ENCODE data around the gene FBXL5.

The FBXL5 gene

DNA sequence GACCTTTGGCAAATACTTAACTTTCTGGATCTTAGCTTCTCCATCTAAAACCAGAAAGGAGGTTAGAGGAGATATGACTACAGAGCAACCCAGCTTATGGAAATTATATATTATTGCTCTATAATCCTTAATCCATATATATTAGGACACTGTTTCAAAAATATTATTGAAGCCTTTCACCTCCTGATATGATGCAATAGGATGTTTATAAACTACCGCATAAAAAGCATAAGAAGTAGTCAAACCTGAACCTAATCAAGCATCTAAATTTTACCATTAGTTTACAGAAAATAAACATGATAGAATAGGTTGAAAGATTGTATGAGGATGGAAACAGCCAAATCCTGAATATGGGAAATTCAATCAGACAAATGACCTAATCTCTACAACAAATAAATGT lies 20.9 kb upstream of the FBXL5 start:
- Histone ChIP-seq H3K27ac (ENCODE audit: low read length) (no peak overlapping the region), H3K9me3 (ENCODE audit: control insufficient read depth in 1 of 2, low read length in 2 of 2) (no peaks in the 10 kb centered on the region), H3K4me3 (ENCODE audit: low read depth in 1 of 2, low read length in 2 of 2) (no peak overlapping the region), H3K4me1 (ENCODE audit: control insufficient read depth in 1 of 2, insufficient read depth in 2 of 2, low read length in 2 of 2) (peaks cover 0 to 2% of the 10 kb centered on the region in 2 donors), H3K36me3 (ENCODE audit: control insufficient read depth in 1 of 2, insufficient read depth in 2 of 2, low read length in 2 of 2) (no peaks in the 10 kb centered on the region), H3K27me3 (ENCODE audit: low read depth, low read length) (no peaks in the 10 kb centered on the region)

DNA sequence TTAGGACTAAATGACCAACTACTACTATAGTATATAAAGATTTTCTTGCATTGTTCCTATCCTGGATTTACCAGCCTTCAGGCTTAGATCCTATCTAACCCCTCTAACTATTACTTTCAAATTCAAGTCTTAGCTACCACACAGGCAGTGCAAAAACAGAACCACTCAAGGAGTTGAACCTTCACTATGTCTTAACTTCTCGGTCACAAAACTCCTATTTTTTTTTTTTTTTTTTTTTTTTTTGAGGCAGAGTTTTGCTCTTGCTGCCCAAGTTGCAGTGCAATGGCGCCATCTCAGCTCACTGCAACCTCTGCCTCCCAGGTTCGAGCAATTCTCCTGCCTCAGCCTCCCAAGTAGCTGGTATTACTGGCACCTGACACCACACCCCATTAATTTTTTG lies 20.2 kb upstream of the FBXL5 start:
- no peaks in the 10 kb centered on the region for H3K27me3 ChIP-seq (ENCODE audit: low read depth, low read length)
- H3K4me3 ChIP-seq (ENCODE audit: low read depth in 1 of 2, low read length in 2 of 2): no peak overlapping the region
- H3K4me1 ChIP-seq (ENCODE audit: control insufficient read depth in 1 of 2, insufficient read depth in 2 of 2, low read length in 2 of 2): no peaks in the 10 kb centered on the region
- H3K36me3 ChIP-seq (ENCODE audit: control insufficient read depth in 1 of 2, insufficient read depth in 2 of 2, low read length in 2 of 2): no peaks in the 10 kb centered on the region
- no peak overlapping the region for H3K27ac ChIP-seq (ENCODE audit: low read length)
- no peaks in the 10 kb centered on the region for H3K9me3 ChIP-seq (ENCODE audit: control insufficient read depth in 1 of 2, low read length in 2 of 2)

DNA sequence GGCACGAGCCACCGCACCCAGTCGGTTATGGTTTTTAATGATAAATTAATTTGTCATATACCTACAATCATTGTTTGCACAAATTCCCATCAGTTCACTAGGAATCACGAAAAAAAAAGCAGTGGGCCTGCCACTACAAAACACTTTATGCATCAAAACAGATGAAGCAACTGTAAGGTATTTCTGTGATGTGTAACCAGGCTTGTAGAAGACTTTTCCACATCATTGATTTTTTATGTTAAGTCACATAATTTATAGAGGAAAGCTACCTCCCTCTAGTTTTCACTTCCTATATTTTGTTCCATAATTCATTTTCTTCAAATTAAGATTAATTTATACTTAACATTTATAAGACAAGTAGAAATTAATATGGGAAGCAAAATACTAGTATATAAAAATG lies 19.8 kb upstream of the FBXL5 start:
- H3K27me3 ChIP-seq (ENCODE audit: low read depth, low read length): no peaks in the 10 kb centered on the region
- H3K27ac ChIP-seq (ENCODE audit: low read length): no peak overlapping the region
- H3K36me3 ChIP-seq (ENCODE audit: control insufficient read depth in 1 of 2, insufficient read depth in 2 of 2, low read length in 2 of 2): no peaks in the 10 kb centered on the region

DNA sequence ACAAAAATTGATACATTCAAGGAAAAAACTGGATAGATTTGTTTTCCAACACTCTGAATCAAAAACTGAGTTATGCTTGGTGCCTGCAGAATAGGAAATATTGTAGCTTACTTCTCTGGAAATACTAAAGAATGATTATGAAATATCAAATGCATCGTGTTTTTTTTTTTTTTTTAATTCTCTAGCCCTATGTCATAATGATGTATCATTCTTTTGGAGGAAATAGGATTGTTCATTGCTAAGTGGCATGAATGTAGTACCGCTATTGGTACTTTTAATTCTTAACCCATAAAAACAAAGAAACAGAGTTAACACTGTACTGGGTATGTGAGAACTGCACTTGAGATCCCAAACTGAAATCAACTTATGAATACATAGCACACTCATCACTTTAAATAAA lies 18.9 kb upstream of the FBXL5 start:
- Histone ChIP-seq H3K4me3 (ENCODE audit: low read depth in 1 of 2, low read length in 2 of 2) (no peak overlapping the region), H3K27me3 (ENCODE audit: low read depth, low read length) (no peaks in the 10 kb centered on the region), H3K27ac (ENCODE audit: low read length) (no peak overlapping the region), H3K4me1 (ENCODE audit: control insufficient read depth in 1 of 2, insufficient read depth in 2 of 2, low read length in 2 of 2) (no peaks in the 10 kb centered on the region), H3K9me3 (ENCODE audit: control insufficient read depth in 1 of 2, low read length in 2 of 2) (no peaks in the 10 kb centered on the region), H3K36me3 (ENCODE audit: control insufficient read depth in 1 of 2, insufficient read depth in 2 of 2, low read length in 2 of 2) (no peaks in the 10 kb centered on the region)

More for the DNA sequence above, 19.8 kb upstream of the FBXL5 start:
- Histone ChIP-seq H3K9me3 (ENCODE audit: control insufficient read depth in 1 of 2, low read length in 2 of 2) (no peaks in the 10 kb centered on the region), H3K4me3 (ENCODE audit: low read depth in 1 of 2, low read length in 2 of 2) (no peak overlapping the region), H3K4me1 (ENCODE audit: control insufficient read depth in 1 of 2, insufficient read depth in 2 of 2, low read length in 2 of 2) (no peaks in the 10 kb centered on the region)

DNA sequence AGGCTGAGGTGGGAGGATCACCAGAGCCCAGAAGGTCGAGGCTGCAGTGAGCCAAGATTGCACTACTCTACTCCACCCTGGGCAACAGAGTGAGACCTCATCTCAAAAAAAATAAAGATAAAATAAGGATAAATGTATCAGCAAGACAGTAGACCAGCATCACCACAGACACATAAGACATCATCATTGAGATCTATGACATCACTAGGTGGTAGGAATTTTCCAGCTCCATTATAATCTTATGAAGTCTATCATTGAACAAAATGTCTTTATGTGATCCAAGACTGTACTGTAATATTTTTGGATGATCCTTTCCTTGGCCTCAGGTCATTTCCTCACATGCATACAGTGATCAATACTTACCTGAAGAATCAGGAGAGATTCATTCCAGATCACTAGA lies 18.2 kb upstream of the FBXL5 start:
- Histone ChIP-seq H3K4me3 (ENCODE audit: low read depth in 1 of 2, low read length in 2 of 2) (no peak overlapping the region), H3K36me3 (ENCODE audit: control insufficient read depth in 1 of 2, insufficient read depth in 2 of 2, low read length in 2 of 2) (no peaks in the 10 kb centered on the region)

DNA sequence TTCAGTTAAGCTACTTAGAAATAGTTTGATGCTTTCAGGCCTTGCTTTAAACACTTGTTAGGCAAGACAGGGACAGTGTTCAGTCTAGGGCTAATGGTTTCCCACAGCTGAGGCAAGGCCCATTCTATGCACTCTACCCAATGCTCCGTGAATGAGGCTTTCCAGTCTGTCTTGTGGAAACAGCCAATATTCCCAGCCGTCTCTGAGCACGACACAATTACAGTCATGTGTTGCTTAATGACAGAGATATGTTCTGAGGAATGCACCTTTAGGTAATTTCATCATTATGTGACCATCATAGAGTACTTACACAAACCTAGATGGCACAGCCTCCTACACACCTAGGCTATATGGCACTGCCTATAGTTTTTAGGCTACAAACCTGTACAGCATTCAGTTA lies 16.9 kb upstream of the FBXL5 start:
- Histone ChIP-seq H3K9me3 (ENCODE audit: control insufficient read depth in 1 of 2, low read length in 2 of 2) (no peaks in the 10 kb centered on the region), H3K27me3 (ENCODE audit: low read depth, low read length) (no peaks in the 10 kb centered on the region), H3K36me3 (ENCODE audit: control insufficient read depth in 1 of 2, insufficient read depth in 2 of 2, low read length in 2 of 2) (no peaks in the 10 kb centered on the region), H3K27ac (ENCODE audit: low read length) (no peak overlapping the region), H3K4me1 (ENCODE audit: control insufficient read depth in 1 of 2, insufficient read depth in 2 of 2, low read length in 2 of 2) (no peaks in the 10 kb centered on the region), H3K4me3 (ENCODE audit: low read depth in 1 of 2, low read length in 2 of 2) (no peak overlapping the region)

More for the DNA sequence above, 18.2 kb upstream of the FBXL5 start:
- Histone ChIP-seq H3K4me1 (ENCODE audit: control insufficient read depth in 1 of 2, insufficient read depth in 2 of 2, low read length in 2 of 2) (no peaks in the 10 kb centered on the region), H3K27me3 (ENCODE audit: low read depth, low read length) (no peaks in the 10 kb centered on the region), H3K9me3 (ENCODE audit: control insufficient read depth in 1 of 2, low read length in 2 of 2) (no peaks in the 10 kb centered on the region), H3K27ac (ENCODE audit: low read length) (no peak overlapping the region)

DNA sequence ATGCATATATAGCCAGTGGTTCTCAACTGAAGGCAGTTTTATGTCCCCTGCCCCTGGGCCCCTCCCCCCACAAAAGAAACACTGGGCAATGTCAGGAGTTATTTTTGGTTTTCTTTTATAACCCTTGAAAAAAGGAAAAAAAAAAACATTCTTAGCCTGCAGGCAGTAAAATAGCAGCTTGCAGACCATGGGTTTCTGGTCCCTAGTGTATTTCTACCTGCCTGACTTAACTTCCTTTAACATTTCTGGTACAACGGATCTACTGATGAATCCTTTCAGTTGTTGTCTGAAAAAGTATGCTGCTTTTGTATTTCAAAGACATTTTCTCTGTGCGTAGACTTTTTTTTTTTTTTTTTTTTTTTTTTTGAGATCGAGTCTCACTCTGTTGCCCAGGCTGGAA lies 15.4 kb upstream of the FBXL5 start:
- no peaks in the 10 kb centered on the region for H3K4me1 ChIP-seq (ENCODE audit: control insufficient read depth in 1 of 2, insufficient read depth in 2 of 2, low read length in 2 of 2)
- no peaks in the 10 kb centered on the region for H3K36me3 ChIP-seq (ENCODE audit: control insufficient read depth in 1 of 2, insufficient read depth in 2 of 2, low read length in 2 of 2)
- H3K27me3 ChIP-seq (ENCODE audit: low read depth, low read length): no peaks in the 10 kb centered on the region
- H3K27ac ChIP-seq (ENCODE audit: low read length): no peak overlapping the region
- H3K9me3 ChIP-seq (ENCODE audit: control insufficient read depth in 1 of 2, low read length in 2 of 2): no peaks in the 10 kb centered on the region
- no peak overlapping the region for H3K4me3 ChIP-seq (ENCODE audit: low read depth in 1 of 2, low read length in 2 of 2)

DNA sequence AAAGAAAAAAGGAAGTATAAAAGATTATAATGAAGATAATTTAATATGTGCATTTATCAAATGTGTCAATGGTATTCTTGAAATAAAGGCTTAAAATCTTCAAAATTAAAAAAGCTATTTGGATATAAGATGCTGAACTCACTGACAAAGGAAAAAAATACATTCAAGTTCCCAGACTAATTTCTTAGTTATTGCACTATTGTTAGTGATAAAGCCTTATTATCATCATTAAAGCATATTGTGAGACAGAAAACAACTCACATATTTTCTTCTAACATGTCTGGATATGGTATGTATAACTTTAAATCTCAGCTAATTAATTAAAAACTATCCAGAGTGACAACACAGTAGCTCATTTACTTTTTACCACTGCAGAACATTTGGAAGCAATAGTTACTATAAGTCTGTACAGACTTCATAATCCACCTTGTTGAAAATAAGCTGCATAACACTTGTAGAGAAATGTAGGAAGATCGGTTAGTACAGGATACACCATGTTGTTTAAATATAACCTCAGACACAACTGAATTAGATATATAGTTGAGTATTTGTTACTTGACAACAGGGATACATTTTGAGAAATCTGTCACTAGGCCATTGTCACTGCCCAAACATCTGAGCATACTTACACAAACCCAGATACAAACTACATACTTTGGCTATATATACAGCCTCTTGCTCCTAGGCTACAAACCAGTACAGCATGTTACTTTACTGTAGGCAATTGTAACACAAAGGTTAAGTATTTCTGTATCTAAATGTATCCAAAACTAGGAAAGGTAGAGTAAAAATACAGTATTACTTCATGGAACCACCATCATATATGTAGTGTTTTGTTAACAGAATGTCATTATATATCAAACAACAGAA lies 13.6 kb upstream of the FBXL5 start:
- Histone ChIP-seq H3K27me3 (ENCODE audit: low read depth, low read length) (no peaks in the 10 kb centered on the region), H3K27ac (ENCODE audit: low read length) (no peak overlapping the region), H3K9me3 (ENCODE audit: control insufficient read depth in 1 of 2, low read length in 2 of 2) (no peaks in the 10 kb centered on the region), H3K36me3 (ENCODE audit: control insufficient read depth in 1 of 2, insufficient read depth in 2 of 2, low read length in 2 of 2) (no peaks in the 10 kb centered on the region), H3K4me3 (ENCODE audit: low read depth in 1 of 2, low read length in 2 of 2) (no peak overlapping the region), H3K4me1 (ENCODE audit: control insufficient read depth in 1 of 2, insufficient read depth in 2 of 2, low read length in 2 of 2) (no peaks in the 10 kb centered on the region)

DNA sequence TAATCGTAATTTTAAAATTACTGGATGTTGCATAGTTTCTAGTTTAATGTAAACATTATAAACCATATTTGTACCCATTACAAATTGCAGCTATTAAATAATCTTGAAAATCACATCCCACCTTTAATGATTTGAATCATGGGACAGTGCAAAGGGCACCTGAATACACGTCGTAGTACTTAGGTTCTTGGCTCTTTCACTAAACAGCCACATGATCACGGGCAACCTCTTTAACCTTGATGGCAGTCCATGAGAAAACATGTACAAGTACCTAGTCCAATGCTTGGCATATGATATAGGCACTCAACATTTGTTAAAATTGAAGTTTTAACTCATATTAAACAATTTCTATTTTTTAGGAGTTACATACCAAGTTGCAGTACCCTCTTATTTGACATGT lies 11.8 kb upstream of the FBXL5 start:
- H3K9me3 ChIP-seq (ENCODE audit: control insufficient read depth in 1 of 2, low read length in 2 of 2): no peaks in the 10 kb centered on the region
- no peaks in the 10 kb centered on the region for H3K27me3 ChIP-seq (ENCODE audit: low read depth, low read length)
- no peak overlapping the region for H3K4me3 ChIP-seq (ENCODE audit: low read depth in 1 of 2, low read length in 2 of 2)
- H3K27ac ChIP-seq (ENCODE audit: low read length): no peak overlapping the region
- H3K4me1 ChIP-seq (ENCODE audit: control insufficient read depth in 1 of 2, insufficient read depth in 2 of 2, low read length in 2 of 2): no peaks in the 10 kb centered on the region
- no peaks in the 10 kb centered on the region for H3K36me3 ChIP-seq (ENCODE audit: control insufficient read depth in 1 of 2, insufficient read depth in 2 of 2, low read length in 2 of 2)

DNA sequence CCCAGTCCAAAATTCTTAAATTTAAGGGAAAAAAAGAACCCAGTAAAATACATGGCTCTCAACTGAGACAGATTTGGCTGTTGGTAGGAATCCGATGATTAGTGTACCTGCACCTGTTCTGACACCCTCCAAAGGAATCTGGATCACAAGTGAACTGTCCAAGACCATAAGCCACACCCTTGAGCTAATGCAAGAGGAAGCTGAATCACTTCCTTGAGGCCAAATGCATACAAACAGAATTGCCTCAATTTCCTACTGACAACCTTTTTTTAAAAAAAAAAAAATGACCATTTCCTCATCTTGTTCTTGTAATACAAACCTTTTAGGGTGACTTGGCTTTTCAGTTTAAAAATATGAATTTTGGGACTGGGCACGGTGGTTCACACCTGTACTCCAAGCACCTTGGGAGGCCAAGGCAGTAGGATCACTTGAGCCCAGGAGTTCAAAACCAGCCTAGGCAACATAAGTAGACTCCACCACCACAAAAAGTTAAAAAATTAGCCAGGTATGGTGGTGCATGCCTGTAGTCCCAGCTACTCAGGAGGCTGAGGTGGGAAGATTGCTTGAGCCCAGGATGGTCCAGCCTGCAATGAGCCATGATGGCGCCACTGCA lies 10.7 kb upstream of the FBXL5 start:
- no peaks in the 10 kb centered on the region for H3K27me3 ChIP-seq (ENCODE audit: low read depth, low read length)
- H3K27ac ChIP-seq (ENCODE audit: low read length): no peak overlapping the region
- no peaks in the 10 kb centered on the region for H3K9me3 ChIP-seq (ENCODE audit: control insufficient read depth in 1 of 2, low read length in 2 of 2)
- H3K36me3 ChIP-seq (ENCODE audit: control insufficient read depth in 1 of 2, insufficient read depth in 2 of 2, low read length in 2 of 2): no peaks in the 10 kb centered on the region
- H3K4me1 ChIP-seq (ENCODE audit: control insufficient read depth in 1 of 2, insufficient read depth in 2 of 2, low read length in 2 of 2): no peaks in the 10 kb centered on the region
- H3K4me3 ChIP-seq (ENCODE audit: low read depth in 1 of 2, low read length in 2 of 2): no peak overlapping the region

DNA sequence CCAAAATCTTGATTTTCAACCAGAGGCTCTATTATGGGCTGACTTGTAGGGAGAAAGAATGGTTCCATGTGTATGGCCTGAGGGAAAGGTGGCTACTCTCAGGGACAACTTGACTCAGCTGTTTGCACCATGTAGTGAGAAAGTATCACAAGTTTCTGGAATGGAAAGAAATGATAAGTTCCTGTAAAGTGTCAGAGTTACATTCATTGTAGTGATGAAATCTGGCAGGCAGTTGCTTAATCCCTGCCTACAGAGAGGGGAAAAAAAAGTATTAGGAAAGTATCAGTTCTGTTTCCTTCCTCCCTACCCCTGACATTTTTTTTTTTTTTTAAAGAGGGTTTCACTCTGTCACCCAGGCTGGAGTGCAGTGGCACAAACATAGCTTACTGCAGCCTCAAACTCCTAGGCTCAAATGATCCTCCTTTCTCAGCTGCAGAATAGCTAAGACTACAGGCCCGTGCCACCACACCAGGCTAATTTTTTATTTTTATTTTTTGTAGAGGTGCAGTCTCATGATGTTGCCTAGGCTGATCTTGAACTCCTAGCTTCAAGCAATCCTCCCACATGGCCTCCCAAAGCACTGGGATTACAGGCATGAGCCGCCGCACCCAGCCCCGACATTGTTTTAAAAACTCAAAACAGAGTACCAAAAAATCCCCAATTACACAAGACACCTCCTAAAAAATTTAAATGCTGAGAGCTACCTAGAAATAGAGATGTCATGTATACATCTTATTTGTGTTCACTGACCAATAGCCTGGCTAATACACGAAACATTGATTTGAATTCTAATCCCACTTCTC lies 4.8 kb upstream of the FBXL5 start:
- no peak overlapping the region for H3K27ac ChIP-seq (ENCODE audit: low read length)
- H3K9me3 ChIP-seq (ENCODE audit: control insufficient read depth in 1 of 2, low read length in 2 of 2): no peaks in the 10 kb centered on the region
- no peak overlapping the region for H3K4me3 ChIP-seq (ENCODE audit: low read depth in 1 of 2, low read length in 2 of 2)
- H3K4me1 ChIP-seq (ENCODE audit: control insufficient read depth in 1 of 2, insufficient read depth in 2 of 2, low read length in 2 of 2): peaks cover 0 to 3% of the 10 kb centered on the region in 2 donors
- H3K27me3 ChIP-seq (ENCODE audit: low read depth, low read length): no peaks in the 10 kb centered on the region
- H3K36me3 ChIP-seq (ENCODE audit: control insufficient read depth in 1 of 2, insufficient read depth in 2 of 2, low read length in 2 of 2): peaks cover 0 to 5% of the 10 kb centered on the region in 2 donors

All from muscle layer of duodenum (tissue), 2 donors.